ENCODE data around the gene XPOT.

GRCh38 chr12:64419696-64420095 is 15.5 kb downstream of the XPOT start:
- TF ChIP-seq CTCF (IDR thresholded peaks at IDR 0.05) (no peak), EZH2 (IDR thresholded peaks at IDR 0.05; ENCODE audit: borderline replicate concordance, insufficient read depth, low read depth, low read length, poor library complexity, severe bottlenecking) (no peak)

Data from B cell (primary cell).